CD4-positive, alpha-beta T cell treated with Interleukin-10 for 1 hour (primary cell): Measurements from ENCODE around the gene PIP4K2A.

ENCODE experiments used
- DNase-seq: peaks from one replicate; pipeline ENCODE4 v3.0.0-alpha.2; 2020

Gene PIP4K2A

GRCh38 chr10:22634606-22635459 lies 79.5 kb downstream of the PIP4K2A start:
- no peak for DNase-seq

GRCh38 chr10:22634093-22634492 lies 80.3 kb downstream of the PIP4K2A start:
- peak; percentile 49 for DNase-seq

- DNase-seq: no peak
Observed at GRCh38 chr10:22633528-22633927, 80.8 kb downstream of the PIP4K2A start.

GRCh38 chr10:22633106-22633505 lies 81.3 kb downstream of the PIP4K2A start:
- no peak for DNase-seq

GRCh38 chr10:22631646-22632278 lies 82.6 kb downstream of the PIP4K2A start:
- peak; percentile 42 for DNase-seq

GRCh38 chr10:22631185-22631584 lies 83.2 kb downstream of the PIP4K2A start:
- DNase-seq: no peak

- peak; percentile 80 for DNase-seq
Observed at GRCh38 chr10:22630234-22631174, 83.9 kb downstream of the PIP4K2A start.

GRCh38 chr10:22629852-22630233 lies 84.5 kb downstream of the PIP4K2A start:
- DNase-seq: peak; percentile 33

GRCh38 chr10:22629126-22629525 lies 85.3 kb downstream of the PIP4K2A start:
- no peak for DNase-seq

GRCh38 chr10:22628309-22628708 lies 86.1 kb downstream of the PIP4K2A start:
- no peak for DNase-seq

- no peak for DNase-seq
Observed at GRCh38 chr10:22626784-22627183, 87.6 kb downstream of the PIP4K2A start.

- DNase-seq: no peak
Observed at GRCh38 chr10:22625516-22626290, 88.7 kb downstream of the PIP4K2A start.

- no peak for DNase-seq
Observed at GRCh38 chr10:22624287-22624738, 90.1 kb downstream of the PIP4K2A start.

- no peak for DNase-seq
Observed at GRCh38 chr10:22623633-22624253, 90.6 kb downstream of the PIP4K2A start.

- no peak for DNase-seq
Observed at GRCh38 chr10:22622242-22622806, 92.1 kb downstream of the PIP4K2A start.

GRCh38 chr10:22621726-22622125 lies 92.7 kb downstream of the PIP4K2A start:
- no peak for DNase-seq

- DNase-seq: no peak
Observed at GRCh38 chr10:22620929-22621328, 93.4 kb downstream of the PIP4K2A start.

- no peak for DNase-seq
Observed at GRCh38 chr10:22620140-22620857, 94.1 kb downstream of the PIP4K2A start.

- DNase-seq: no peak
Observed at GRCh38 chr10:22619101-22619500, 95.3 kb downstream of the PIP4K2A start.

- DNase-seq: no peak
Observed at GRCh38 chr10:22618078-22618785, 96.1 kb downstream of the PIP4K2A start.
